AG04449 (cell line): Measurements from ENCODE around the gene CHI3L2.

Experiments used
- CTCF ChIA-PET: fragments of 350-600 bp; formaldehyde crosslinking; extraction: SDS; loops from one replicate; lab custom pipeline; 2021; ENCODE audit warnings: antibody characterized with exemption; lab: Yijun Ruan, JAX
- POLR2A ChIA-PET: fragments of 400-600, 350-600 bp; formaldehyde crosslinking; extraction: SDS; loops from one replicate; lab custom pipeline; 2020; ENCODE audit warnings: antibody characterized with exemption, inconsistent platforms; lab: Yijun Ruan, JAX
- DNase-seq: peaks from one replicate; pipeline ENCODE4 v3.0.0-alpha.2; 2010; ENCODE audit warnings: low read depth, low spot score
- H3K4me3 ChIP-seq: 2 replicates; pipeline ENCODE4 v1.5.1; 2011; ENCODE audit warnings: low read depth, mild to moderate bottlenecking, control low read depth, low read length
- TF ChIP-seq, protein P1 (sequence below): IDR thresholded peaks from one replicate; pipeline ENCODE4 v1.5.1; 2011; ENCODE audit warnings: mild to moderate bottlenecking, moderate library complexity, low read length, control low read depth, inconsistent platforms; ENCODE audit not compliant: insufficient read depth; ENCODE audit errors: missing control alignments

The CHI3L2 gene

GRCh38 chr1:111221276-111221632 is 6.3 kb upstream of the CHI3L2 start:
- TF ChIP-seq, protein P1, sequence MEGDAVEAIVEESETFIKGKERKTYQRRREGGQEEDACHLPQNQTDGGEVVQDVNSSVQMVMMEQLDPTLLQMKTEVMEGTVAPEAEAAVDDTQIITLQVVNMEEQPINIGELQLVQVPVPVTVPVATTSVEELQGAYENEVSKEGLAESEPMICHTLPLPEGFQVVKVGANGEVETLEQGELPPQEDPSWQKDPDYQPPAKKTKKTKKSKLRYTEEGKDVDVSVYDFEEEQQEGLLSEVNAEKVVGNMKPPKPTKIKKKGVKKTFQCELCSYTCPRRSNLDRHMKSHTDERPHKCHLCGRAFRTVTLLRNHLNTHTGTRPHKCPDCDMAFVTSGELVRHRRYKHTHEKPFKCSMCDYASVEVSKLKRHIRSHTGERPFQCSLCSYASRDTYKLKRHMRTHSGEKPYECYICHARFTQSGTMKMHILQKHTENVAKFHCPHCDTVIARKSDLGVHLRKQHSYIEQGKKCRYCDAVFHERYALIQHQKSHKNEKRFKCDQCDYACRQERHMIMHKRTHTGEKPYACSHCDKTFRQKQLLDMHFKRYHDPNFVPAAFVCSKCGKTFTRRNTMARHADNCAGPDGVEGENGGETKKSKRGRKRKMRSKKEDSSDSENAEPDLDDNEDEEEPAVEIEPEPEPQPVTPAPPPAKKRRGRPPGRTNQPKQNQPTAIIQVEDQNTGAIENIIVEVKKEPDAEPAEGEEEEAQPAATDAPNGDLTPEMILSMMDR: no peak
- H3K4me3 ChIP-seq: no peak overlapping the region
- POLR2A ChIA-PET: no interaction called here
- no peak for DNase-seq
- CTCF ChIA-PET: interaction anchor here (1.0 to 8.2 kb wide), 8 partner anchors 12 to 190 kb away, joined by 3 to 117 read pairs (median 3); no protein-coding TSS in a partner anchor

- ChIA-PET CTCF (interaction anchor here (1.0 to 8.2 kb wide), 8 partner anchors 13 to 191 kb away, joined by 3 to 117 read pairs (median 3); no protein-coding TSS in a partner anchor), POLR2A (no interaction called here)
- no peak overlapping the region for H3K4me3 ChIP-seq
- no peak for DNase-seq
- TF ChIP-seq, protein P1: no peak
Observed at GRCh38 chr1:111221633-111222291, 5.8 kb upstream of the CHI3L2 start.

GRCh38 chr1:111222308-111223125 is 5.0 kb upstream of the CHI3L2 start:
- CTCF ChIA-PET: interaction anchor here (0.7 to 8.2 kb wide), 43 partner anchors 8 to 573 kb away, joined by 3 to 117 read pairs (median 4); no protein-coding TSS in a partner anchor
- no peak overlapping the region for H3K4me3 ChIP-seq
- POLR2A ChIA-PET: no interaction called here
- no peak for DNase-seq
- TF ChIP-seq, protein P1: peak; percentile 99

DNA sequence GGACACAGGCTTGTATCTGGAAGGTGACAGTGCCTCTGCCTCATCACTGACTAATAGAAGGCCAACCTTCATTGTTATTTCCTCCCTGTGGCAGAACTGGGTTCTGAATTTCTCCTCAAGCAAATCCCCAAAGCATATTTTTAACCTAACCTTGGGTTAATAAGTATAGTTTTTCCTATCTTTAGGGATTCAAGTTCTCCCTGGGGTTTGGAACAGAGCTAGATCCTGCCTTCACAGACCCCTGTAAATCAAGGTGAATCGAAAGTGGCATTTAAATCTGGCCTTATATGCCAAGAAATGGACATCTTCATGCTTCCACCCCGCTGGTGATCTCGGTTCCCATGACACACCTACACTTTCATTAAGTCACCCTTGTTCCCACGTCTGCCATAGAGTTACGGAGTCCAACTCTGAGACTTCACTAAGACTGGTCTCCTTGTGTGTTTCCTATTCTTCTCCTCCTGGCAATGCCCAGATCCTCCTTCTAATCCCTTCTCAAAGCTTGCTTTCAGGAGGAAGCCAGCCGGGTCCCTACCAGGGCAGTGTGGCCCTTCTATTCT is 4.3 kb upstream of the CHI3L2 start:
- no peak overlapping the region for H3K4me3 ChIP-seq
- TF ChIP-seq, protein P1: no peak
- no peak for DNase-seq
- ChIA-PET POLR2A (no interaction called here), CTCF (interaction anchor here (0.6 to 8.2 kb wide), 50 partner anchors 8 to 572 kb away, joined by 3 to 117 read pairs (median 4); no protein-coding TSS in a partner anchor)

DNA sequence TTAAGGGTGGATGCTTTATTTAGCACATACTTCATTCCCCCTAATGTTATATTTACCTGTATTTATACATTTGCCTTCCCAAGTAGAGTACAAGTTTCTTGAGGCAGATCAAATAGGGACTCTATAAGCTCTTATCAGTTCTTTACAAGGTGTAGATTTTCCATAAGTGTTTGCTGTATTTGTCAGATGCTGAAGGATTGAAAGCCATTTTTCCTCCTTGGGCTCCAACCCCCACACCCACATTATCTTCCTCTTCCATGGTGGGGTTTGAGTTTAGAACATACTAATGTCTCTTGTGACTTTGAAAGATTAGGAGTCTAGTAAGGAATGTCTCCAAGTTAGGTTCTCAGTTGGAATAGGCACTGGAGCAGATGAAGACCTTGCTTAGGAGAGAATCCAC is 2.4 kb upstream of the CHI3L2 start:
- H3K4me3 ChIP-seq: no peak overlapping the region
- DNase-seq: no peak
- ChIA-PET POLR2A (no interaction called here), CTCF (interaction anchor here (1.0 to 3.3 kb wide), 6 partner anchors 10 to 176 kb away, joined by 3 to 21 read pairs (median 4); no protein-coding TSS in a partner anchor)
- TF ChIP-seq, protein P1: no peak
